Astrocyte (in vitro differentiated cells and primary cell): ENCODE results near the gene CEP89. TPM values are rescaled to one million over a fixed set of nuclear protein-coding genes. Genes with fewer than 3 reads are reported as not detected.
A peak's percentile ranks its signal among the peaks of the same experiment; 100 is the strongest.

Experiments
- DNase-seq: peaks from one replicate; pipeline ENCODE4 v3.0.0-alpha.2; 2010; ENCODE audit warnings: low read depth
- FAIRE-seq: peaks from 2 replicates; lab custom pipeline; 2011; peaks lifted over from hg19 to GRCh38; lab: Jason Lieb, UNC
- H2AFZ ChIP-seq: 2 replicates; pipeline ENCODE4 v1.6.0; 2012; ENCODE audit warnings: low read depth, low read length, inconsistent platforms
- H3K27ac ChIP-seq: 2 replicates; pipeline ENCODE4 v1.5.1; 2011; ENCODE audit warnings: low read depth, low read length, inconsistent platforms
- H3K27me3 ChIP-seq: 2 replicates; pipeline ENCODE4 v1.6.0; 2011; ENCODE audit warnings: low read length, inconsistent platforms; ENCODE audit not compliant: insufficient read depth
- H3K36me3 ChIP-seq: 2 replicates; pipeline ENCODE4 v1.5.1; 2011; ENCODE audit warnings: low read length, inconsistent platforms; ENCODE audit not compliant: insufficient read depth
- H3K4me1 ChIP-seq: 2 replicates; pipeline ENCODE4 v1.5.1; 2011; ENCODE audit warnings: low read length, inconsistent platforms; ENCODE audit not compliant: insufficient read depth
- H3K4me2 ChIP-seq: 2 replicates; pipeline ENCODE4 v1.6.0; 2012; ENCODE audit warnings: low read length, inconsistent platforms
- H3K4me3 ChIP-seq: 2 replicates; pipeline ENCODE4 v1.5.1; 2011; ENCODE audit warnings: low read depth, mild to moderate bottlenecking, low read length, inconsistent platforms; ENCODE audit not compliant: insufficient read depth
- H3K79me2 ChIP-seq: 2 replicates; pipeline ENCODE4 v1.6.0; 2012; ENCODE audit warnings: mild to moderate bottlenecking, low read length, inconsistent platforms; ENCODE audit not compliant: insufficient read depth
- H3K9ac ChIP-seq: 2 replicates; pipeline ENCODE4 v1.6.0; 2012; ENCODE audit warnings: mild to moderate bottlenecking, low read length, inconsistent platforms
- H3K9me3 ChIP-seq: 2 replicates; pipeline ENCODE4 v1.5.1; 2012; ENCODE audit warnings: low read depth, mild to moderate bottlenecking, low read length, inconsistent platforms; ENCODE audit not compliant: insufficient read depth
- H4K20me1 ChIP-seq: 2 replicates; pipeline ENCODE4 v1.6.0; 2012; ENCODE audit warnings: low read length, inconsistent platforms; ENCODE audit not compliant: insufficient read depth
- H3K27ac Mint-ChIP-seq: one replicate; pipeline ENCODE4 v1.8.0; 2021; ENCODE audit warnings: mild to moderate bottlenecking, mixed read lengths; ENCODE audit not compliant: unreplicated experiment
- H3K27me3 Mint-ChIP-seq: one replicate; pipeline ENCODE4 v1.8.0; 2021; ENCODE audit warnings: low read depth, mixed read lengths; ENCODE audit not compliant: unreplicated experiment
- H3K36me3 Mint-ChIP-seq: one replicate; pipeline ENCODE4 v1.8.0; 2021; ENCODE audit warnings: low read depth, mixed read lengths; ENCODE audit not compliant: unreplicated experiment
- H3K4me1 Mint-ChIP-seq: one replicate; pipeline ENCODE4 v1.8.0; 2021; ENCODE audit warnings: low read depth, mixed read lengths; ENCODE audit not compliant: unreplicated experiment
- H3K4me3 Mint-ChIP-seq: one replicate; pipeline ENCODE4 v1.8.0; 2021; ENCODE audit warnings: mild to moderate bottlenecking, moderate library complexity, mixed read lengths; ENCODE audit not compliant: unreplicated experiment
- H3K9me3 Mint-ChIP-seq: one replicate; pipeline ENCODE4 v1.8.0; 2021; ENCODE audit warnings: mild to moderate bottlenecking, mixed read lengths; ENCODE audit not compliant: unreplicated experiment
- EZH2 ChIP-seq: IDR thresholded peaks from 2 replicates; pipeline ENCODE4 v1.6.1; 2012; ENCODE audit warnings: mild to moderate bottlenecking, low read length, inconsistent platforms; ENCODE audit not compliant: insufficient read depth
- total RNA-seq: library from RNA; stranded (reverse); gene quantifications from 2 replicates; pipeline ENCODE4 v1.2.1, GENCODE V29; 2021
- TF ChIP-seq, protein P1 (sequence below): IDR thresholded peaks from 2 replicates; pipeline ENCODE4 v1.5.1; 2011; ENCODE audit warnings: low read depth, mild to moderate bottlenecking, inconsistent platforms, low read length, moderate library complexity; ENCODE audit not compliant: insufficient read depth

CEP89 gene
- total RNA-seq, 1 donor from 2014 or later = 28.3 TPM

DNA sequence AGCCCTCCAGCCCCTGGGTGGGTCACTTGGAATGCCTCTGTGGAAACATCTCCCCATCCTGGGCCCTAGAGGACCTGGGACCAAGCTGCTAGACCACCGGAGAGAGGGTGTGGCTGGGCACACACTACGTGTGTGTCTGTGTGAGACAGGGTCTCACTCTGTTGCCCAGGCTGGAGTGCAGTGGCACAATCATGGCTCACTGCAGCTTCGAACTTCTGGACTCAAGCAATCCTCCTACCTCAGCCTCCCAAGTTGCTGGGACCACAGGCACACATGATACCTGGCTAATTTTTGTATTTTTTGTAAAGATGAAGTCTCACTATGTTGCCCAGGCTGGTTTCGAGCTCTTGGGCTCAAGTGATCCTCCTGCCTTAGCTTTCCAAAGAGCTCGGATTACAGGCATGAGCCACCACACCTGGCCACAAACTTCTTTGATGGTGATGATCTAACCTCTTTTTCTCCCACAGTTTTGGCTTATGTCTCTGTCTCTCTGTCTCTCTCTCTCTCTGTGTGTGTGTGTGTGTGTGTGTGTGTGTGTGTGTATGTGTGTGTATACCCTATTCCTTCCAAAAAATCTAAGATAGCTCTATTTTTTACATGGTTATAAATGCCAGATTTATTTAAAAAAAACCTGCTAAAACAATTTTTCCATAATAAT, 70.1 kb downstream of the CEP89 start:
- H3K9me3 ChIP-seq = peaks cover 3% of the 10 kb centered on the region
- FAIRE-seq (no peak), DNase-seq (peak; percentile 1)
- H3K36me3 ChIP-seq = no peaks in the 10 kb centered on the region
- no peak overlapping the region for H3K4me3 Mint-ChIP-seq
- H3K27me3 Mint-ChIP-seq = no peaks in the 10 kb centered on the region
- no peaks in the 10 kb centered on the region for H3K9me3 Mint-ChIP-seq
- no peaks in the 10 kb centered on the region for H3K4me1 Mint-ChIP-seq
- H3K4me2 ChIP-seq = no peak overlapping the region
- TF ChIP-seq, protein P1, sequence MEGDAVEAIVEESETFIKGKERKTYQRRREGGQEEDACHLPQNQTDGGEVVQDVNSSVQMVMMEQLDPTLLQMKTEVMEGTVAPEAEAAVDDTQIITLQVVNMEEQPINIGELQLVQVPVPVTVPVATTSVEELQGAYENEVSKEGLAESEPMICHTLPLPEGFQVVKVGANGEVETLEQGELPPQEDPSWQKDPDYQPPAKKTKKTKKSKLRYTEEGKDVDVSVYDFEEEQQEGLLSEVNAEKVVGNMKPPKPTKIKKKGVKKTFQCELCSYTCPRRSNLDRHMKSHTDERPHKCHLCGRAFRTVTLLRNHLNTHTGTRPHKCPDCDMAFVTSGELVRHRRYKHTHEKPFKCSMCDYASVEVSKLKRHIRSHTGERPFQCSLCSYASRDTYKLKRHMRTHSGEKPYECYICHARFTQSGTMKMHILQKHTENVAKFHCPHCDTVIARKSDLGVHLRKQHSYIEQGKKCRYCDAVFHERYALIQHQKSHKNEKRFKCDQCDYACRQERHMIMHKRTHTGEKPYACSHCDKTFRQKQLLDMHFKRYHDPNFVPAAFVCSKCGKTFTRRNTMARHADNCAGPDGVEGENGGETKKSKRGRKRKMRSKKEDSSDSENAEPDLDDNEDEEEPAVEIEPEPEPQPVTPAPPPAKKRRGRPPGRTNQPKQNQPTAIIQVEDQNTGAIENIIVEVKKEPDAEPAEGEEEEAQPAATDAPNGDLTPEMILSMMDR = no peak
- TF ChIP-seq EZH2 = no peak
- H2AFZ ChIP-seq = no peak overlapping the region
- no peak overlapping the region for H3K27ac Mint-ChIP-seq
- H3K27ac ChIP-seq = no peak overlapping the region
- no peaks in the 10 kb centered on the region for H3K27me3 ChIP-seq
- no peak overlapping the region for H3K4me3 ChIP-seq
- peaks cover 7% of the 10 kb centered on the region for H3K36me3 Mint-ChIP-seq
- H3K4me1 ChIP-seq = no peaks in the 10 kb centered on the region
- H3K79me2 ChIP-seq = no peaks in the 10 kb centered on the region
- H3K9ac ChIP-seq = no peak overlapping the region
- H4K20me1 ChIP-seq = peaks cover 3% of the 10 kb centered on the region

DNA sequence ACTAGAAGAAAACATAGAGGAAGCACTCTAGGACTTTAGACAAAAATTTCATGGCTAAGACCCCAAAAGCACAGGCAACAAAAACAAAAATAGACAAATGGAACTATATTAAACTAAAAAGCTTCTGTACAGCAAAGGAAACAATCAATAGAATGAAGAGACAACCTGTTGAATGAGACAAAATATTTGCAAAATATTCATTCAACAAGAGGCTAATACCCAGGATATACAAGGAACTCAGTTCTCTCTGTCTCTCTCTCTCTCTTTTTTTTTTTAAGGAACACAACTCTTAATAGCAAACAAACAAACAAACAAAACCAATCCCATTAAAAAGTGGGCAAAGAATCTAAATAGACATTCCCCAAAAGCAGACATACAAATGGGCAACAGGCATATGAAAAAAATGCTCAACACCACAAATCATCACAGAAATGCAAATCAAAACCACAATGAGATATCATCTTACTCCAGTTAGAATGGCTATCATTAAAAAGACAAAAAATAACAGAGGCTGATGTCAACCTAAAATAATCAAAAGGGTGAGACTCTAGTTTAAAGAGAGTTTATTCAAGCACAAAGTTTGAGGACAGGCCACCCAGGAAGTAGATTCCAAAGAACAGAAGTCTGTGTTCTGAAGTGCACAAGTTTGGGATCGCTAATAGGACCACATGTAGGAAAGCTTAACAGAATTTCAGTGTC, 75.1 kb downstream of the CEP89 start:
- Histone ChIP-seq H3K36me3 (no peaks in the 10 kb centered on the region), H3K79me2 (peaks cover 3% of the 10 kb centered on the region), H3K27me3 (no peaks in the 10 kb centered on the region), H3K4me3 (no peak overlapping the region), H2AFZ (no peak overlapping the region), H4K20me1 (peaks cover 7% of the 10 kb centered on the region), H3K27ac (no peak overlapping the region), H3K9ac (no peak overlapping the region), H3K4me2 (no peak overlapping the region), H3K9me3 (peaks cover 8% of the 10 kb centered on the region), H3K4me1 (no peaks in the 10 kb centered on the region)
- no peaks in the 10 kb centered on the region for H3K27me3 Mint-ChIP-seq
- H3K9me3 Mint-ChIP-seq = peaks cover 6% of the 10 kb centered on the region
- no peak for TF ChIP-seq EZH2
- TF ChIP-seq, protein P1 = no peak
- no peak overlapping the region for H3K27ac Mint-ChIP-seq
- H3K4me1 Mint-ChIP-seq = no peaks in the 10 kb centered on the region
- H3K36me3 Mint-ChIP-seq = peaks cover 29% of the 10 kb centered on the region
- H3K4me3 Mint-ChIP-seq = no peak overlapping the region
- DNase-seq (peak; percentile 59), FAIRE-seq (no peak)

DNA sequence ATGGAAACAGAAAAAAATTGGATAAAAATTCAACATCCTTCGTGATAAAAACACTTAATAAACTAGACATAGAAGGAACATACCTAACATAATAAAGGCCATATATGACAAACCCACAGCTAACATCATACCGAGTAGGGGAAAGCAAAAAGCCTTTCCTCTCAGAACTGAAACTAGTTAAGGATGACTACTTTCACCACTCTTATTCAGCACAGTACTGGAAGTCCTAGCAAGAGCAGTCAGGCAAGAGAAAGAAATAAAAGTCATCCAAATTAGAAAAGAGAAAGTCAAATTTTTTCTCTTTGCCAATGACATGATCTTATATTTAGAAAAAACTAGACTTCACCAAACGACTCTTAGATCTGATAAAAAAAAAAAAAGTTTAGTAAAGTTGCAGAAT, 76.4 kb downstream of the CEP89 start:
- H3K9me3 ChIP-seq = peaks cover 8% of the 10 kb centered on the region
- H3K27ac ChIP-seq = no peak overlapping the region
- no peaks in the 10 kb centered on the region for H3K27me3 ChIP-seq
- peaks cover 3% of the 10 kb centered on the region for H3K79me2 ChIP-seq
- Mint-ChIP-seq H3K4me3 (no peak overlapping the region), H3K4me1 (no peaks in the 10 kb centered on the region), H3K27ac (no peak overlapping the region), H3K36me3 (peaks cover 34% of the 10 kb centered on the region), H3K27me3 (no peaks in the 10 kb centered on the region), H3K9me3 (peaks cover 10% of the 10 kb centered on the region)
- no peak for DNase-seq
- no peak overlapping the region for H2AFZ ChIP-seq
- H4K20me1 ChIP-seq = peaks cover 7% of the 10 kb centered on the region
- TF ChIP-seq, protein P1 = no peak
- TF ChIP-seq EZH2 = no peak
- H3K9ac ChIP-seq = no peak overlapping the region
- H3K4me3 ChIP-seq = no peak overlapping the region
- no peaks in the 10 kb centered on the region for H3K36me3 ChIP-seq
- FAIRE-seq = no peak
- H3K4me1 ChIP-seq = no peaks in the 10 kb centered on the region
- no peak overlapping the region for H3K4me2 ChIP-seq
